HCT116 (cell line): ENCODE measurements around the gene TSPAN31. TPM values are rescaled to one million over a fixed set of nuclear protein-coding genes. Genes with fewer than 3 reads are reported as not detected.

Experiments used
- ATAC-seq: fragments of 200-7000 bp; cut with Tn5 transposase; 2 replicates; pipeline ENCODE4 v1.9.1; 2020; ENCODE audit warnings: mild to moderate bottlenecking, moderate library complexity
- BruUV-seq: library from RNA; stranded (reverse); fragments of 400-500 nt; replicated peaks from 2 replicates; lab custom pipeline; 2021; lab: Mats Ljungman, UMichigan
- CTCF ChIA-PET: fragments of 300-600 bp; sonication (Branson Sonifier 250); formaldehyde crosslinking; loops from one replicate; lab custom pipeline; 2021; ENCODE audit warnings: antibody characterized with exemption; lab: Charles Lee
- POLR2A ChIA-PET: fragments of 300-600, 350-600 bp; sonication (Branson Sonifier 250); formaldehyde crosslinking; loops from one replicate; lab custom pipeline; 2021; ENCODE audit warnings: antibody characterized with exemption; lab: Charles Lee
- RAD21 ChIA-PET, 2 experiments: fragments of 300-600 bp; sonication (Branson Sonifier 250); formaldehyde crosslinking; loops; one replicate each; lab custom pipeline; 2023; ENCODE audit warnings: low total read pairs in 2 of 2; ENCODE audit not compliant: uncharacterized antibody in 2 of 2, unreplicated experiment in 2 of 2, low non-redundant PET in 1 of 2; lab: Charles Lee
- DNase-seq: peaks from one replicate; pipeline ENCODE4 v3.0.0-alpha.2; 2010; ENCODE audit warnings: low read depth, low spot score
- H2AFZ ChIP-seq: fragments of 200-600 bp; shearing (Covaris generic), sonication (generic); 2 replicates; pipeline ENCODE4 v1.6.1; 2017; ENCODE audit warnings: low read depth, mixed run types, mixed read lengths, antibody characterized with exemption, low read length; ENCODE audit not compliant: poor library complexity, severe bottlenecking
- H3K27ac ChIP-seq: 2 replicates; pipeline ENCODE4 v1.5.1; 2012; ENCODE audit warnings: low read depth, low read length
- H3K27me3 ChIP-seq: fragments of 200-600 bp; sonication (generic); 2 replicates; pipeline ENCODE4 v1.6.1; 2016; ENCODE audit warnings: mixed run types, low read length, mixed read lengths; ENCODE audit not compliant: insufficient read depth
- H3K36me3 ChIP-seq, 2 experiments: fragments of 200-500 bp in 1 of 2; fragments of 200-600 bp in 1 of 2; sonication (Bioruptor generic) in 1 of 2; sonication (generic) in 1 of 2; 2 replicates each; pipeline versions ENCODE4 v1.5.1 to v1.6.1; 2014 to 2016; ENCODE audit warnings: low read length in 2 of 2, inconsistent platforms in 1 of 2, mixed read lengths in 1 of 2, mixed run types in 1 of 2; ENCODE audit not compliant: insufficient read depth in 2 of 2, control insufficient read depth in 1 of 2
- H3K4me1 ChIP-seq, 2 experiments: fragments of 200-600 bp in 1 of 2; sonication (generic) in 1 of 2; 2 replicates each; pipeline versions ENCODE4 v1.5.1 to v1.6.1; 2012 to 2017; ENCODE audit warnings: low read length in 2 of 2, inconsistent platforms in 1 of 2, mild to moderate bottlenecking in 1 of 2, mixed read lengths in 1 of 2, mixed run types in 1 of 2, moderate library complexity in 1 of 2; ENCODE audit not compliant: insufficient read depth in 2 of 2, control insufficient read depth in 1 of 2
- H3K4me2 ChIP-seq: fragments of 200-600 bp; sonication (generic); 2 replicates; pipeline ENCODE4 v1.6.1; 2017; ENCODE audit warnings: mixed run types, low read length, mixed read lengths
- H3K4me3 ChIP-seq, 2 experiments: fragments of 200-600 bp in 1 of 2; sonication (generic) in 1 of 2; replicated peaks in 1 of 2; 2 replicates each; pipeline ENCODE4 v1.5.1; 2011 to 2016; ENCODE audit warnings: low read length in 2 of 2, control low read depth in 1 of 2, low read depth in 1 of 2, mild to moderate bottlenecking in 1 of 2, mixed read lengths in 1 of 2, mixed run types in 1 of 2
- H3K79me2 ChIP-seq: fragments of 200-600 bp; sonication (generic); 2 replicates; pipeline ENCODE4 v1.6.1; 2017; ENCODE audit warnings: mild to moderate bottlenecking, mixed run types, low read length, moderate library complexity, mixed read lengths; ENCODE audit not compliant: insufficient read depth
- H3K9ac ChIP-seq: fragments of 200-600 bp; sonication (generic); 2 replicates; pipeline ENCODE4 v1.6.1; 2016; ENCODE audit warnings: low read length, mixed read lengths
- H3K9me2 ChIP-seq: fragments of 200-600 bp; sonication (generic), shearing (Covaris generic); 2 replicates; pipeline ENCODE4 v1.6.1; 2017; ENCODE audit warnings: mixed run types, mild to moderate bottlenecking, moderate library complexity; ENCODE audit not compliant: insufficient read depth
- H3K9me3 ChIP-seq, 2 experiments: fragments of 200-500 bp in 1 of 2; fragments of 200-600 bp in 1 of 2; sonication (Bioruptor generic) in 1 of 2; sonication (generic) in 1 of 2; 2 replicates each; pipeline ENCODE4 v1.6.1; 2014 to 2017; ENCODE audit warnings: low read length in 2 of 2, mixed read lengths in 2 of 2, inconsistent platforms in 1 of 2, low read depth in 1 of 2, mild to moderate bottlenecking in 1 of 2, mixed run types in 1 of 2, moderate library complexity in 1 of 2; ENCODE audit not compliant: control insufficient read depth in 1 of 2, insufficient read depth in 1 of 2
- H4K20me1 ChIP-seq: fragments of 200-600 bp; sonication (generic), shearing (Covaris generic); 2 replicates; pipeline ENCODE4 v1.6.1; 2017; ENCODE audit warnings: mixed run types, mild to moderate bottlenecking, moderate library complexity; ENCODE audit not compliant: insufficient read depth
- CBX3 ChIP-seq: IDR thresholded peaks from 2 replicates; pipeline ENCODE4 v1.6.1; 2012; ENCODE audit warnings: low read depth
- FOSL1 ChIP-seq: IDR thresholded peaks from 2 replicates; pipeline ENCODE4 v1.6.1; 2012; ENCODE audit warnings: low read depth
- JUND ChIP-seq: IDR thresholded peaks from 2 replicates; pipeline ENCODE4 v1.6.1; 2012
- POLR2AphosphoS5 ChIP-seq: IDR thresholded peaks from 2 replicates; pipeline ENCODE4 v1.6.1; 2011; ENCODE audit warnings: mild to moderate bottlenecking, low read depth, low read length, moderate library complexity
- RAD21 ChIP-seq: IDR thresholded peaks from 2 replicates; pipeline ENCODE4 v1.6.1; 2012; ENCODE audit warnings: low read depth, mild to moderate bottlenecking
- SRF ChIP-seq: IDR thresholded peaks from 2 replicates; pipeline ENCODE4 v1.6.1; 2012; ENCODE audit warnings: low read depth
- TCF7L2 ChIP-seq: IDR thresholded peaks from 2 replicates; pipeline ENCODE4 v1.7.0; 2011; ENCODE audit warnings: borderline replicate concordance, inconsistent platforms; ENCODE audit not compliant: insufficient read depth, insufficient read length; ENCODE audit errors: extremely low read depth
- ZNF274 ChIP-seq: fragments of 200-500 bp; sonication (Bioruptor generic); IDR thresholded peaks from 2 replicates; pipeline ENCODE4 v1.6.1; 2014; ENCODE audit warnings: mild to moderate bottlenecking, low read depth, low read length, inconsistent platforms
- intact Hi-C: fragments of 100-400 bp; cut with micrococcal nuclease; formaldehyde crosslinking; loops from 2 replicates; pipeline ENCODE4 v1.10.0; 2022
- total RNA-seq: library from RNA; stranded (reverse); gene quantifications from one replicate; pipeline ENCODE4 v1.2.1, GENCODE V29; 2021; ENCODE audit not compliant: unreplicated experiment
- TF ChIP-seq, protein P1 (sequence below): IDR thresholded peaks from 2 replicates; pipeline ENCODE4 v1.6.1; 2011; ENCODE audit warnings: mild to moderate bottlenecking, low read length, moderate library complexity; ENCODE audit not compliant: insufficient replicate concordance; ENCODE audit errors: extremely low read depth
- TF ChIP-seq, protein P2 (sequence below): IDR thresholded peaks from 2 replicates; pipeline ENCODE4 v1.6.1; 2012; ENCODE audit warnings: low read depth
- TF ChIP-seq, protein P3 (sequence below): IDR thresholded peaks from 2 replicates; pipeline ENCODE4 v1.6.1; 2012
- TF ChIP-seq, protein P4 (sequence below): IDR thresholded peaks from 2 replicates; pipeline ENCODE4 v1.6.1; 2012
- TF ChIP-seq, protein P5 (sequence below), 3 experiments: fragments of 200-600 bp in 1 of 3; sonication (generic) in 1 of 3; IDR thresholded peaks in 2 of 3; conservative IDR thresholded peaks in 1 of 3; 2 replicates each; pipeline ENCODE4 v1.5.1; 2012 to 2017; ENCODE audit warnings: low read depth in 2 of 3, low read length in 2 of 3, antibody characterized with exemption in 1 of 3, borderline replicate concordance in 1 of 3, control low read depth in 1 of 3, mild to moderate bottlenecking in 1 of 3, mixed read lengths in 1 of 3, mixed run types in 1 of 3, moderate library complexity in 1 of 3; ENCODE audit not compliant: insufficient read depth in 1 of 3

Gene TSPAN31
- total RNA-seq, 1 experiment from 2014 or later, result 14.9 TPM

DNA sequence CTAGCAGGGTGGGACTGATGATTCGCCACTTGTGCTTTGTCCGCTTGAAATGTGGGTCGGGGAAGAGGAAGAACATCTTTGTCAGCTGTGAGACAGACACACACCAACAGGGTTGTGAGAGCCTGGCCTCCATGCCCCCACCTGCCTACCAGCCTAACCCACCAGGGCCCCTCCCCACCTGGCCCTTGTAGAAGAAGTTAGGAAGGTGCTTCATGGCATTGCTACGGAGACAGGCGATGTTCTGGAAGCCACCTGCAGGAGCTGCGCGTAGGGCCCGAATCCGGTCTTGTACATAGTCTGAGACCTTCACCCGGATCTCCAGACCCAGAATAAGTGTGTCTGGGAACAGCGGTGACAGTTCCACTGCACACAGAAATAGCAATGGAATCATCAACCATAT lies 24.8 kb downstream of the TSPAN31 start:
- Histone ChIP-seq H3K4me2 (no peak overlapping the region), H3K79me2 (peaks cover 25% of the 10 kb centered on the region), H4K20me1 (no peaks in the 10 kb centered on the region), H3K9ac (no peak overlapping the region), H3K36me3 (peaks cover 6 to 27% of the 10 kb centered on the region in 2 experiments; a peak in 3 of 4 replicates), H3K27ac (no peak overlapping the region), H3K27me3 (no peaks in the 10 kb centered on the region), H3K9me2 (no peaks in the 10 kb centered on the region), H2AFZ (no peak overlapping the region), H3K9me3 (no peaks in the 10 kb centered on the region), H3K4me3 (no peak overlapping the region), H3K4me1 (peaks cover 14 to 50% of the 10 kb centered on the region in 2 experiments)
- intact Hi-C loops, result no loop called here
- ChIA-PET POLR2A (no interaction called here), CTCF (no interaction called here), RAD21 (no interaction called here)
- DNase-seq, result no peak
- ATAC-seq, result no peak
- BruUV-seq, result no TSS peak
- TF ChIP-seq, protein P1, sequence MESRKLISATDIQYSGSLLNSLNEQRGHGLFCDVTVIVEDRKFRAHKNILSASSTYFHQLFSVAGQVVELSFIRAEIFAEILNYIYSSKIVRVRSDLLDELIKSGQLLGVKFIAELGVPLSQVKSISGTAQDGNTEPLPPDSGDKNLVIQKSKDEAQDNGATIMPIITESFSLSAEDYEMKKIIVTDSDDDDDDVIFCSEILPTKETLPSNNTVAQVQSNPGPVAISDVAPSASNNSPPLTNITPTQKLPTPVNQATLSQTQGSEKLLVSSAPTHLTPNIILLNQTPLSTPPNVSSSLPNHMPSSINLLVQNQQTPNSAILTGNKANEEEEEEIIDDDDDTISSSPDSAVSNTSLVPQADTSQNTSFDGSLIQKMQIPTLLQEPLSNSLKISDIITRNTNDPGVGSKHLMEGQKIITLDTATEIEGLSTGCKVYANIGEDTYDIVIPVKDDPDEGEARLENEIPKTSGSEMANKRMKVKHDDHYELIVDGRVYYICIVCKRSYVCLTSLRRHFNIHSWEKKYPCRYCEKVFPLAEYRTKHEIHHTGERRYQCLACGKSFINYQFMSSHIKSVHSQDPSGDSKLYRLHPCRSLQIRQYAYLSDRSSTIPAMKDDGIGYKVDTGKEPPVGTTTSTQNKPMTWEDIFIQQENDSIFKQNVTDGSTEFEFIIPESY, result no peak
- TF ChIP-seq ZNF274 (no peak), FOSL1 (no peak), POLR2AphosphoS5 (no peak), TCF7L2 (no peak), CBX3 (no peak), RAD21 (no peak), JUND (no peak), SRF (no peak)
- TF ChIP-seq, protein P2, sequence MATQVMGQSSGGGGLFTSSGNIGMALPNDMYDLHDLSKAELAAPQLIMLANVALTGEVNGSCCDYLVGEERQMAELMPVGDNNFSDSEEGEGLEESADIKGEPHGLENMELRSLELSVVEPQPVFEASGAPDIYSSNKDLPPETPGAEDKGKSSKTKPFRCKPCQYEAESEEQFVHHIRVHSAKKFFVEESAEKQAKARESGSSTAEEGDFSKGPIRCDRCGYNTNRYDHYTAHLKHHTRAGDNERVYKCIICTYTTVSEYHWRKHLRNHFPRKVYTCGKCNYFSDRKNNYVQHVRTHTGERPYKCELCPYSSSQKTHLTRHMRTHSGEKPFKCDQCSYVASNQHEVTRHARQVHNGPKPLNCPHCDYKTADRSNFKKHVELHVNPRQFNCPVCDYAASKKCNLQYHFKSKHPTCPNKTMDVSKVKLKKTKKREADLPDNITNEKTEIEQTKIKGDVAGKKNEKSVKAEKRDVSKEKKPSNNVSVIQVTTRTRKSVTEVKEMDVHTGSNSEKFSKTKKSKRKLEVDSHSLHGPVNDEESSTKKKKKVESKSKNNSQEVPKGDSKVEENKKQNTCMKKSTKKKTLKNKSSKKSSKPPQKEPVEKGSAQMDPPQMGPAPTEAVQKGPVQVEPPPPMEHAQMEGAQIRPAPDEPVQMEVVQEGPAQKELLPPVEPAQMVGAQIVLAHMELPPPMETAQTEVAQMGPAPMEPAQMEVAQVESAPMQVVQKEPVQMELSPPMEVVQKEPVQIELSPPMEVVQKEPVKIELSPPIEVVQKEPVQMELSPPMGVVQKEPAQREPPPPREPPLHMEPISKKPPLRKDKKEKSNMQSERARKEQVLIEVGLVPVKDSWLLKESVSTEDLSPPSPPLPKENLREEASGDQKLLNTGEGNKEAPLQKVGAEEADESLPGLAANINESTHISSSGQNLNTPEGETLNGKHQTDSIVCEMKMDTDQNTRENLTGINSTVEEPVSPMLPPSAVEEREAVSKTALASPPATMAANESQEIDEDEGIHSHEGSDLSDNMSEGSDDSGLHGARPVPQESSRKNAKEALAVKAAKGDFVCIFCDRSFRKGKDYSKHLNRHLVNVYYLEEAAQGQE, result no peak
- TF ChIP-seq, protein P3, sequence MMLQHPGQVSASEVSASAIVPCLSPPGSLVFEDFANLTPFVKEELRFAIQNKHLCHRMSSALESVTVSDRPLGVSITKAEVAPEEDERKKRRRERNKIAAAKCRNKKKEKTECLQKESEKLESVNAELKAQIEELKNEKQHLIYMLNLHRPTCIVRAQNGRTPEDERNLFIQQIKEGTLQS, result no peak
- TF ChIP-seq, protein P4, sequence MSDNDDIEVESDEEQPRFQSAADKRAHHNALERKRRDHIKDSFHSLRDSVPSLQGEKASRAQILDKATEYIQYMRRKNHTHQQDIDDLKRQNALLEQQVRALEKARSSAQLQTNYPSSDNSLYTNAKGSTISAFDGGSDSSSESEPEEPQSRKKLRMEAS, result no peak
- TF ChIP-seq, protein P5, sequence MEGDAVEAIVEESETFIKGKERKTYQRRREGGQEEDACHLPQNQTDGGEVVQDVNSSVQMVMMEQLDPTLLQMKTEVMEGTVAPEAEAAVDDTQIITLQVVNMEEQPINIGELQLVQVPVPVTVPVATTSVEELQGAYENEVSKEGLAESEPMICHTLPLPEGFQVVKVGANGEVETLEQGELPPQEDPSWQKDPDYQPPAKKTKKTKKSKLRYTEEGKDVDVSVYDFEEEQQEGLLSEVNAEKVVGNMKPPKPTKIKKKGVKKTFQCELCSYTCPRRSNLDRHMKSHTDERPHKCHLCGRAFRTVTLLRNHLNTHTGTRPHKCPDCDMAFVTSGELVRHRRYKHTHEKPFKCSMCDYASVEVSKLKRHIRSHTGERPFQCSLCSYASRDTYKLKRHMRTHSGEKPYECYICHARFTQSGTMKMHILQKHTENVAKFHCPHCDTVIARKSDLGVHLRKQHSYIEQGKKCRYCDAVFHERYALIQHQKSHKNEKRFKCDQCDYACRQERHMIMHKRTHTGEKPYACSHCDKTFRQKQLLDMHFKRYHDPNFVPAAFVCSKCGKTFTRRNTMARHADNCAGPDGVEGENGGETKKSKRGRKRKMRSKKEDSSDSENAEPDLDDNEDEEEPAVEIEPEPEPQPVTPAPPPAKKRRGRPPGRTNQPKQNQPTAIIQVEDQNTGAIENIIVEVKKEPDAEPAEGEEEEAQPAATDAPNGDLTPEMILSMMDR (IDR thresholded peaks at IDR 0.05 in 2 of 3, conservative IDR thresholded peaks at IDR 0.05 in 1 of 3; ENCODE audit: borderline replicate concordance in 1 of 3, insufficient read depth in 1 of 3, low read depth in 2 of 3, low read length in 2 of 3), result no peak
